Measurements from ENCODE around the gene CAMK2N2.
A peak's percentile ranks its signal among the peaks of the same experiment; 100 is the strongest.

The CAMK2N2 gene

GRCh38 chr3:184257083-184257915 lies 4.1 kb downstream of the CAMK2N2 start:
- Histone ChIP-seq H3K4me1 (no peaks in the 10 kb centered on the region), H3K4me3 (ENCODE audit: low read depth, low read length) (no peak overlapping the region), H3K27me3 (0 out of 2 replicates have a peak, but pooled peaks cover 2% of the 10 kb centered on the region), H3K36me3 (no peaks in the 10 kb centered on the region), H3K9me3 (no peaks in the 10 kb centered on the region)
- no peak for DNase-seq
- TF ChIP-seq, protein P1, sequence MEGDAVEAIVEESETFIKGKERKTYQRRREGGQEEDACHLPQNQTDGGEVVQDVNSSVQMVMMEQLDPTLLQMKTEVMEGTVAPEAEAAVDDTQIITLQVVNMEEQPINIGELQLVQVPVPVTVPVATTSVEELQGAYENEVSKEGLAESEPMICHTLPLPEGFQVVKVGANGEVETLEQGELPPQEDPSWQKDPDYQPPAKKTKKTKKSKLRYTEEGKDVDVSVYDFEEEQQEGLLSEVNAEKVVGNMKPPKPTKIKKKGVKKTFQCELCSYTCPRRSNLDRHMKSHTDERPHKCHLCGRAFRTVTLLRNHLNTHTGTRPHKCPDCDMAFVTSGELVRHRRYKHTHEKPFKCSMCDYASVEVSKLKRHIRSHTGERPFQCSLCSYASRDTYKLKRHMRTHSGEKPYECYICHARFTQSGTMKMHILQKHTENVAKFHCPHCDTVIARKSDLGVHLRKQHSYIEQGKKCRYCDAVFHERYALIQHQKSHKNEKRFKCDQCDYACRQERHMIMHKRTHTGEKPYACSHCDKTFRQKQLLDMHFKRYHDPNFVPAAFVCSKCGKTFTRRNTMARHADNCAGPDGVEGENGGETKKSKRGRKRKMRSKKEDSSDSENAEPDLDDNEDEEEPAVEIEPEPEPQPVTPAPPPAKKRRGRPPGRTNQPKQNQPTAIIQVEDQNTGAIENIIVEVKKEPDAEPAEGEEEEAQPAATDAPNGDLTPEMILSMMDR (IDR thresholded peaks at IDR 0.05; ENCODE audit: low read depth, low read length) = no peak

GRCh38 chr3:184255291-184256039 lies 5.9 kb downstream of the CAMK2N2 start:
- TF ChIP-seq, protein P1 (IDR thresholded peaks at IDR 0.05; ENCODE audit: low read depth, low read length) = no peak
- Histone ChIP-seq H3K27me3 (no peaks in the 10 kb centered on the region), H3K4me3 (ENCODE audit: low read depth, low read length) (no peak overlapping the region), H3K4me1 (no peaks in the 10 kb centered on the region), H3K9me3 (no peaks in the 10 kb centered on the region), H3K36me3 (no peaks in the 10 kb centered on the region)
- DNase-seq = no peak

DNA sequence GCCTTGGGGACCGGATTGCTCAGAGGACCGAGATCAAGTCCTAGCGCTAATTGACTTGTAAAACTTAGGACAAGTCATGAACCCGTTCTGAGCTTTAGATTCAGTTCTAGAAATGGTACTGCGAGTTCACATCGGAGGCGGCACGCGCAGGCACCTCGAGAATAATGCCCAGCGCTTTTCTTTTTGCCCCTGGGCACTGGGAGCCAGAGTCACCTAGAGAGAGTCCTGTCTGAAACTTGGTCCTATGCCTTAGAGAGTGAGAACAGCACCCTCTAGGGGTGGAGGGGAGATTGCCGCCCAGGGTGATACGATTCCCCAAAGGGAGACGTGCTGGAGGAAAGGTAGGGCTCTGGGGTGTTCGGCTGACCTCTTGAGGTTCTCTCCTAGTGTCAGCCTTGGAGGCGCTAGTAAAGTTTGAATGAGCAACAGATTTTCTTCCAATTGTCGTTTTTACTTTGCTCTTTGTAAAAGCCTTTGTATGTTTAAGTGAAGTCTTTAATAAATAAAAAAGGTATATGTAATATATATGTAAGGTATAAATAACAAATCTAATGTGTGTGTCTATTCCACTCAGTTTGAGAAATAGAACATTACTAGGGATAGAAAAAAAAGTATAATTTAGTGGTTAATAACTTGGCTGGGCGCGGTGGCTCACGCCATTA lies 11.1 kb downstream of the CAMK2N2 start:
- H3K4me3 ChIP-seq (ENCODE audit: low read depth, low read length) = peak overlapping the region; percentile 89
- TF ChIP-seq, protein P1 (IDR thresholded peaks at IDR 0.05; ENCODE audit: low read depth, low read length) = peak; percentile 99
- DNase-seq = peak; percentile 93
- H3K27me3 ChIP-seq = no peaks in the 10 kb centered on the region
- H3K4me1 ChIP-seq = no peaks in the 10 kb centered on the region
- H3K9me3 ChIP-seq = no peaks in the 10 kb centered on the region
- H3K36me3 ChIP-seq = peaks cover 5% of the 10 kb centered on the region

DNA sequence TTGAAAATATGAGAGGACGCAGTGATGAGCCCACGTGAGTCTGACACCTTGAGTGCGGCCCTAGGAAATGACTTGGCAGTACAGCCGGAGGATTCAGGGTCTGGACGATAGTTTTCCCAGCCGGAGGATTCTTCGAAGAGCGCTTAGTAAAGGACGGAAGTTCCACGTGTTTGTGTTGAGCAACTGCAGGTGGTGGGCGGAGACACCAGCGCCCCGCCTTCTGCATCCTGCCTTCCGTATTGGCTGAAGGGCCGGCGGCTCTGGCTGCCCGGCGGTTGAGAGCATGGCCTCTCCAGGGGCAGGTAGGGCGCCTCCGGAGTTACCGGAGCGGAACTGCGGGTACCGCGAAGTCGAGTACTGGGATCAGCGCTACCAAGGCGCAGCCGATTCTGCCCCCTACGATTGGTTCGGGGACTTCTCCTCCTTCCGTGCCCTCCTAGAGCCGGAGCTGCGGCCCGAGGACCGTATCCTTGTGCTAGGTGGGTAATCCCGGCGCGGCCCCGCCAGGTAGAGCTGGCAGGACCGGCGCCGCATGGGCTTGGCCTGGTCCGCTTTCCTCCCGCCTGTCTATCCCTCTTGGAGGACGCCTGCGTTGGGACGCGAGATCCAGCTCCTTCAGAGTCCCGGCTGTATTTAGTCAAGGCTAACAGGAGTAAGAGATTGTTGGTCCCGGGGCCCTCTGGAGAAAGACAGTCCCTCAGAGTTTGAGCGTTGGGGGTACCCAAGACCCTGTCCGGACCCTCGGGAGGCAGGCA lies 11.8 kb downstream of the CAMK2N2 start, which contains the start of gene EEF1AKMT4:
Gene EEF1AKMT4, plus strand, starts transcription at position 261 of the 755 bp plus-strand sequence. Its CDS starts 23 bp downstream, at position 284.
- peak; percentile 98 for DNase-seq
- H3K27me3 ChIP-seq = no peaks in the 10 kb centered on the region
- H3K4me1 ChIP-seq = no peaks in the 10 kb centered on the region
- H3K36me3 ChIP-seq = peaks cover 12% of the 10 kb centered on the region
- peak within 1 kb of the TSS; percentile 89 for H3K4me3 ChIP-seq (ENCODE audit: low read depth, low read length)
- TF ChIP-seq, protein P1 (IDR thresholded peaks at IDR 0.05; ENCODE audit: low read depth, low read length) = peak; percentile 19; the same call in 1 of the 2 replicates
- no peaks in the 10 kb centered on the region for H3K9me3 ChIP-seq

DNA sequence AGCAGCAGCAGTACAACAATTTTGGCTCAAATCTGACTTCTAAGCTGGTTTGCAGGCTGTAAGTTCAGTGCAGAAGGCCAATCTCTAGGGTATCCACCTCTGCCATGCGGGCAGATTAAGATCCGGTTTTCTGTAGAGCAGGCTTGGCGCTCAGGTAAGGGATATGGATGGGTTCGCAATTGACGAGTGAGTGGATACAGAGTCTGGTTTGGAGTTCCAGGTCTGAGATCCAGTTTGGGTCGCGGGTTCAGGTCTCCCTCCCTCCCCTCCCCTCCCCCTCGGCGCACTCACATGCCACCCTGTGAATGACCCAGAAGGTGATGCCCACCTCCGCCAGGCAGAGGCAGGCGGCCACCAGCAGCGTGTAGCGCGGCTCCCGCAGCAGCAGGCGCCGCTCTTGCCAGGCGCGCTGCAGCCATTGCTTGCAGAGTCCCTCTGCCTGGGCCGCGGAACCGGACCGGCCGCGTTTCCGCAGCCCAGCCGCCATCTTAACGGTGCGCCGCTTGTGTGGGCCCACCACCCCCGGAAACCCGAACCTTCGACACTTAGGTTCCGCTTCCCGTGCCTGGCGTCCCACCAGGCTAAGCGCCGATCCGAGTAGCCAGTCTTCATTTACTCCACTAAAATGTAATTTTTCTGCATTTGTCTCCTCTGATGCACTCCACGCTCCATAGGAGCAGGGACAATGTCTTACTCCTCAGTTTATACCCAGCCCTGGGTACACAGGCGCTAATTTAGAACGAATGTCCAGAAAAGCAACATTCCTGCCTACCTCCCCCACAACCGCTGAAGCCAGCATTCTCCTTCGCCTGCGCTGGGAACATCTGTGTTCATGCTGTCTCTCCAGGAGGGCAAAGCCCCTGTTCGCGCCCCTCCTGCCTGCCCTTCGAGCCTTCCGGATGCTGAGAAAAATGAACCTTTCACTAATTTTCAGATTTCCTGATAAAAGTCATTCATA lies 12.6 kb downstream of the CAMK2N2 start, which contains the start of gene ALG3:
Gene ALG3, minus strand, starts transcription at position 509 of the 958 bp plus-strand sequence. Its CDS starts 22 bp downstream, at position 487.
- peak; percentile 87 for DNase-seq

More for the DNA sequence above, 12.6 kb downstream of the CAMK2N2 start, which contains the start of gene ALG3:
- TF ChIP-seq, protein P1 (IDR thresholded peaks at IDR 0.05; ENCODE audit: low read depth, low read length) = no peak
- Histone ChIP-seq H3K9me3 (no peaks in the 10 kb centered on the region), H3K27me3 (no peaks in the 10 kb centered on the region), H3K36me3 (peaks cover 21% of the 10 kb centered on the region), H3K4me3 (ENCODE audit: low read depth, low read length) (peak within 1 kb of the TSS; percentile 89), H3K4me1 (no peaks in the 10 kb centered on the region)
